Adrenal gland (tissue), 12 donors: ENCODE results near the gene HBD. TPM values are rescaled to one million over a fixed set of nuclear protein-coding genes. Genes with fewer than 3 reads are reported as not detected.

Experiments
- DNase-seq, 7 donors: peaks; one replicate each; pipeline ENCODE4 v3.0.0-alpha.2; 2019 to 2020
- H3K27ac ChIP-seq, 5 donors: fragments of 200-600 bp; sonication (generic) in 4 of 5; 1 replicate in 3 of 5; 2 replicates in 2 of 5; pipeline versions ENCODE4 v1.5.1 to v1.8.0; 2016 to 2020; ENCODE audit warnings: mild to moderate bottlenecking in 1 of 5
- H3K27me3 ChIP-seq: fragments of 200-600 bp; 2 replicates; pipeline ENCODE4 v1.8.0; 2021
- H3K36me3 ChIP-seq, 2 donors: fragments of 200-600 bp; replicated peaks in 1 of 2; 1 replicate in 1 of 2; 2 replicates in 1 of 2; pipeline versions ENCODE4 v1.5.1 to v1.8.0; 2018 to 2022
- H3K4me1 ChIP-seq, 2 donors: fragments of 200-600 bp; replicated peaks in 1 of 2; 1 replicate in 1 of 2; 2 replicates in 1 of 2; pipeline versions ENCODE4 v1.5.1 to v1.8.0; 2018 to 2021
- H3K4me3 ChIP-seq, 4 donors: fragments of 200-600 bp; sonication (generic) in 3 of 4; one replicate each; pipeline ENCODE4 v1.5.1; 2016 to 2018
- H3K9me3 ChIP-seq, 3 donors: fragments of 200-600 bp; sonication (generic) in 1 of 3; replicated peaks in 1 of 3; 1 replicate in 2 of 3; 2 replicates in 1 of 3; pipeline versions ENCODE4 v1.5.1 to v1.8.0; 2016 to 2021
- POLR2A ChIP-seq, 2 donors: fragments of 450-650 bp; IDR thresholded peaks; one replicate each; pipeline ENCODE4 v1.6.1; 2017; ENCODE audit warnings: antibody characterized with exemption in 2 of 2, mild to moderate bottlenecking in 2 of 2, moderate library complexity in 1 of 2
- WGBS, 4 donors: extraction: QIAGEN DNeasy Blood & Tissue Kit in 2 of 4; methylation state at CpG; one replicate each; pipeline versions ENCODE4 v1.1.5 to v1.1.7; 2013 to 2017; 5-methylcytosine and 5-hydroxymethylcytosine counted together
- intact Hi-C, 2 donors: fragments of 100-400 bp; cut with DNase I; formaldehyde crosslinking; loops; one replicate each; pipeline versions ENCODE4 v1.14.1 to v1.15.0; 2022 to 2023
- polyA plus RNA-seq, 3 donors: library from polyadenylated mRNA; stranded (reverse); fragments of 200-250 nt in 2 of 3; fragments of 350-450 nt in 1 of 3; fragmentation: Illumina TruSeq in 1 of 3; extraction: RNeasy Lipid Tissue Mini Kit (QIAGEN cat#74804) in 1 of 3; gene quantifications; one replicate each; pipeline ENCODE4 v1.2.3, GENCODE V29; 2013 to 2014
- total RNA-seq, 9 donors: library from RNA; depleted of rRNA in 4 of 9; stranded (reverse); fragments of >200 nt in 4 of 9; fragments of 120-200 nt in 1 of 9; fragmentation: NEBNext Ultra II Directional in 1 of 9; extraction: Animal tissue kit (Norgen Biotek cat#: 25700) in 1 of 9; gene quantifications; one replicate each; pipeline versions ENCODE4 v1.1.0 to v1.2.4, GENCODE V29; 2013 to 2023
- TF ChIP-seq, protein P1 (sequence below), 6 experiments: fragments of 450-650 bp in 4 of 6; fragments of 200-600 bp in 2 of 6; sonication (generic) in 1 of 6; IDR thresholded peaks; 1 replicate in 5 of 6; 2 replicates in 1 of 6; pipeline versions ENCODE4 v1.5.1 to v1.8.0; 2016 to 2021; ENCODE audit warnings: antibody characterized with exemption in 6 of 6, mild to moderate bottlenecking in 2 of 6, moderate library complexity in 1 of 6
- donor health status: healthy with polysubstance abuse.
- donor health status: Bipolar disorder and iron deficiency.
- donor health status: DM: yes; HTN: yes; CAD: no.
- donor health status: DM: no; HTN: no; CAD: no.
- donor health status: DM: no; HTN: no; CAD: no.
- donor health status: DM: yes; HTN: yes; CAD: no.

HBD gene
- total and polyA plus RNA-seq, 12 donors: 0.53 to 2.1 (median 0.83) TPM; not detected in 9

DNA sequence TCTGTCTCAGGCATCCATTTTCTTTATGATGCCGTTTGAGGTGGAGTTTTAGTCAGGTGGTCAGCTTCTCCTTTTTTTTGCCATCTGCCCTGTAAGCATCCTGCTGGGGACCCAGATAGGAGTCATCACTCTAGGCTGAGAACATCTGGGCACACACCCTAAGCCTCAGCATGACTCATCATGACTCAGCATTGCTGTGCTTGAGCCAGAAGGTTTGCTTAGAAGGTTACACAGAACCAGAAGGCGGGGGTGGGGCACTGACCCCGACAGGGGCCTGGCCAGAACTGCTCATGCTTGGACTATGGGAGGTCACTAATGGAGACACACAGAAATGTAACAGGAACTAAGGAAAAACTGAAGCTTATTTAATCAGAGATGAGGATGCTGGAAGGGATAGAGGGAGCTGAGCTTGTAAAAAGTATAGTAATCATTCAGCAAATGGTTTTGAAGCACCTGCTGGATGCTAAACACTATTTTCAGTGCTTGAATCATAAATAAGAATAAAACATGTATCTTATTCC is 46.4 kb upstream of the HBD start:
- no peak for TF ChIP-seq POLR2A (IDR thresholded peaks at IDR 0.05)
- TF ChIP-seq, protein P1, sequence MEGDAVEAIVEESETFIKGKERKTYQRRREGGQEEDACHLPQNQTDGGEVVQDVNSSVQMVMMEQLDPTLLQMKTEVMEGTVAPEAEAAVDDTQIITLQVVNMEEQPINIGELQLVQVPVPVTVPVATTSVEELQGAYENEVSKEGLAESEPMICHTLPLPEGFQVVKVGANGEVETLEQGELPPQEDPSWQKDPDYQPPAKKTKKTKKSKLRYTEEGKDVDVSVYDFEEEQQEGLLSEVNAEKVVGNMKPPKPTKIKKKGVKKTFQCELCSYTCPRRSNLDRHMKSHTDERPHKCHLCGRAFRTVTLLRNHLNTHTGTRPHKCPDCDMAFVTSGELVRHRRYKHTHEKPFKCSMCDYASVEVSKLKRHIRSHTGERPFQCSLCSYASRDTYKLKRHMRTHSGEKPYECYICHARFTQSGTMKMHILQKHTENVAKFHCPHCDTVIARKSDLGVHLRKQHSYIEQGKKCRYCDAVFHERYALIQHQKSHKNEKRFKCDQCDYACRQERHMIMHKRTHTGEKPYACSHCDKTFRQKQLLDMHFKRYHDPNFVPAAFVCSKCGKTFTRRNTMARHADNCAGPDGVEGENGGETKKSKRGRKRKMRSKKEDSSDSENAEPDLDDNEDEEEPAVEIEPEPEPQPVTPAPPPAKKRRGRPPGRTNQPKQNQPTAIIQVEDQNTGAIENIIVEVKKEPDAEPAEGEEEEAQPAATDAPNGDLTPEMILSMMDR (IDR thresholded peaks at IDR 0.05): no peak
- H3K9me3 ChIP-seq: no peaks in the 10 kb centered on the region
- DNase-seq: peak; percentile 84 to 95 (median 94)
- H3K4me3 ChIP-seq: no peak overlapping the region
- intact Hi-C loops: no loop called here
- H3K27me3 ChIP-seq: no peaks in the 10 kb centered on the region
- no peaks in the 10 kb centered on the region for H3K36me3 ChIP-seq
- H3K27ac ChIP-seq: peak overlapping the region in 2 of 5 donors; percentile 27 to 48
- WGBS, 4 donors: 22 to 32% (median 28%) methylated on average over 3 of the region's 3 CpGs
- no peaks in the 10 kb centered on the region for H3K4me1 ChIP-seq

DNA sequence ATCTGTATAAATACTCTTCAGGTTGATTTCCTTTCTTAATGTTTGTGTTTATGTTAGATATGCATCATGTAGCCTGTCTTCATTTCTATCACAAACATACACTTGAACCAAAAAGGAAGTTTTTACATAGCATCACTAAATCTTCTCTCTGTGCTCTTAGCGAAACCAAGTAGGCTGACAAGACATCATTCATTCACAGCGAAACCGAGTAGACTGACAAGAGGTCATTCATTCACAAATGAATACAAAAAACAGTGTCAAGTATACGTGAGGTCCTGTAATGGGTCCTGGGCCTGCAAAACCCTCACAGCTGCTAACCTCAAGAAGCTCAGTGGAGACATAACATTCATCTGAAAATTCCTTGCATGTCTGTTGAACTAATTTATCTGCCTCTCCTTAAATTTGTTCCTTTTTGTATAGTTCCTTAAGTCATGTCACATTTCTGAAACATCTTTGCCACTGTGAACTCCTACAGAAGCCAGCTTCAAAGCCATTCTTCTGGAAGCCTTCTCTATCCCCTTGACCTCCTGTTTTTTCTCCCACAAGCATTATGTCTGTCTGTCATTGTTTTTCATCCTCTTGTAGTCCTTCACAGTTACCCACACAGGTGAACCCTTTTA is 45.3 kb upstream of the HBD start:
- Histone ChIP-seq H3K27me3 (no peaks in the 10 kb centered on the region), H3K4me1 (no peaks in the 10 kb centered on the region), H3K4me3 (no peak overlapping the region), H3K27ac (no peak overlapping the region), H3K36me3 (no peaks in the 10 kb centered on the region), H3K9me3 (no peaks in the 10 kb centered on the region)
- DNase-seq: no peak
- intact Hi-C loops: no loop called here
- WGBS, 4 donors: 71 to 79% (median 76%) methylated on average over 4 of the region's 4 CpGs
- TF ChIP-seq POLR2A (IDR thresholded peaks at IDR 0.05): no peak
- TF ChIP-seq, protein P1 (IDR thresholded peaks at IDR 0.05): no peak

DNA sequence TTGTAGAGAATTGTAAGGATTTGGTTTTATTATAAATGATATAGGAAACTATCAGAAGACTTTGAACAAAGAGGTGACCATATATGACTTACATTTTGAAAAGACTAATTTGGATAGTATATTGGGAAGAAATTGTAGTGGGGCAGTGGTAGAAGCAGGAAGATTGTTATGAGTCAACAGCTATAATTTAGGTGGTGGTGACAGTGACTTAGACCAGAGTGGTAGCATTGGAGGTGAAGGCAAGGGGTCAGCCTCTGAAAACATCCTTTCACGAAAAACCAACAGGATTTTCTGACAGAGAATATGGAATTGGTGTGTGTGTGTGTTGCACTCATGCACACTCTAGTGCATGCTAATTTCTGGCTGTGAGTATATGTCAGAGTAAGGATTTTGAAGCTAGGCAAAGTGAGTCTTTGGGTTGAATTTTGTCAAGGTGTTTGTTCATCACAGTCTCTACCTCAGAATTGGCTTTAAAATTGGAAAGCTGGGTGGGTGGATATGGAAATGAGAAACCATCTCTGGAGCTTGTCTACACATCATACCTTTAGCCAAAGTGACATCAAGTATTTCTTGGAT is 43.6 kb upstream of the HBD start:
- Histone ChIP-seq H3K9me3 (no peaks in the 10 kb centered on the region), H3K27me3 (no peaks in the 10 kb centered on the region), H3K36me3 (no peaks in the 10 kb centered on the region), H3K4me3 (no peak overlapping the region), H3K27ac (no peak overlapping the region), H3K4me1 (no peaks in the 10 kb centered on the region)
- TF ChIP-seq, protein P1 (IDR thresholded peaks at IDR 0.05): no peak
- no peak for TF ChIP-seq POLR2A (IDR thresholded peaks at IDR 0.05)
- 57 to 76% (median 68%) methylated on average over 1 of the region's 1 CpG for WGBS, 4 donors
- intact Hi-C loops: no loop called here
- no peak for DNase-seq

DNA sequence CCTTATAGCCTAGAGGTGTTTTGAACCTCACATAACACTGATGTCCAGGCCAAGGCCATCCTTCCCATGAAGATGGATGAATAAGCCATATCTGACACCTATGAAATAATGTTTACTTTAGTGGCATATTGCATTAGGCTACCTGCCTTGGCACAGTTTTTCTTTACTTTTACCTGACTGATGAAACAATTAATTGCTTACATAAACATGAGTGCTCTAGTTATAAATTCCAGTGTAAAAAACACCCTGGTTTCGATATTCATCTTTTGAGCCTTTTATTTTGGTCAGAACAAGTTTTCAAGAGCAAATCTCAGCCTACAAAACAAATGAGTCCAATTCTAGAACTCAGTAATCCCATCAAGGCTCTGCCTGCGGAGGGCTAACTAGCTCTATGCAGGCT is 42.4 kb upstream of the HBD start:
- Histone ChIP-seq H3K4me1 (no peaks in the 10 kb centered on the region), H3K27me3 (no peaks in the 10 kb centered on the region), H3K27ac (no peak overlapping the region), H3K36me3 (no peaks in the 10 kb centered on the region), H3K9me3 (no peaks in the 10 kb centered on the region), H3K4me3 (no peak overlapping the region)
- intact Hi-C loops: no loop called here
- TF ChIP-seq POLR2A (IDR thresholded peaks at IDR 0.05): no peak
- TF ChIP-seq, protein P1 (IDR thresholded peaks at IDR 0.05): no peak
- 77 to 89% (median 81%) methylated on average over 2 of the region's 2 CpGs for WGBS, 4 donors
- no peak for DNase-seq
